Measurements from ENCODE around the gene RARB. TPM values are rescaled to one million over a fixed set of nuclear protein-coding genes. Genes with fewer than 3 reads are reported as not detected.

RARB gene
- polyA plus RNA-seq, 1 donor from 2014 or later: 13.2 TPM

- no peak overlapping the region for H3K4me3 ChIP-seq (ENCODE audit: low read length)
- no peak overlapping the region for H2AFZ ChIP-seq (ENCODE audit: low read depth, low read length)
- no peak overlapping the region for H3K27ac ChIP-seq (ENCODE audit: low read length)
- no peaks in the 10 kb centered on the region for H3K79me2 ChIP-seq (replicated peaks; ENCODE audit: insufficient read depth, low read length)
- no peaks in the 10 kb centered on the region for H3K36me3 ChIP-seq (ENCODE audit: insufficient read depth, low read length)
- no peaks in the 10 kb centered on the region for H3F3A ChIP-seq (ENCODE audit: insufficient read depth, low read length, poor library complexity, severe bottlenecking)
- H3K9me2 ChIP-seq (ENCODE audit: insufficient read depth, low read length): no peaks in the 10 kb centered on the region
- TF ChIP-seq RAD21 (conservative IDR thresholded peaks at IDR 0.05): no peak
- TF ChIP-seq POLR2AphosphoS5 (IDR thresholded peaks at IDR 0.05): no peak
- no peak for TF ChIP-seq CTCF (IDR thresholded peaks at IDR 0.05; ENCODE audit: poor library complexity, severe bottlenecking)
- TF ChIP-seq REST (IDR thresholded peaks at IDR 0.05; ENCODE audit: borderline replicate concordance): no peak
- no peak for TF ChIP-seq SMC3 (conservative IDR thresholded peaks at IDR 0.05; ENCODE audit: poor library complexity)
- no peak for TF ChIP-seq MXI1 (conservative IDR thresholded peaks at IDR 0.05; ENCODE audit: poor library complexity, severe bottlenecking)
- no peak for TF ChIP-seq EZH2 (IDR thresholded peaks at IDR 0.05; ENCODE audit: borderline replicate concordance, insufficient read depth, low read length, poor library complexity, severe bottlenecking)
- no peak for TF ChIP-seq TAF1 (IDR thresholded peaks at IDR 0.05; ENCODE audit: low read depth)
- TF ChIP-seq EP300 (conservative IDR thresholded peaks at IDR 0.05; ENCODE audit: poor library complexity, severe bottlenecking): no peak
- no peak overlapping the region for H3K9ac ChIP-seq (ENCODE audit: low read length)
- H3K4me2 ChIP-seq (ENCODE audit: low read length): no peak overlapping the region
- no peaks in the 10 kb centered on the region for H3K9me3 ChIP-seq (ENCODE audit: low read length)
- H3K27me3 ChIP-seq (ENCODE audit: insufficient read depth, low read depth, low read length): no peaks in the 10 kb centered on the region
- no peaks in the 10 kb centered on the region for H4K20me1 ChIP-seq (ENCODE audit: insufficient read depth)
Measured at GRCh38 chr3:25585361-25586166, 157.5 kb downstream of the RARB start.

- H3K4me2 ChIP-seq (ENCODE audit: low read length): no peak overlapping the region
- no peaks in the 10 kb centered on the region for H3K27me3 ChIP-seq (ENCODE audit: insufficient read depth, low read depth, low read length)
- H3K9me2 ChIP-seq (ENCODE audit: insufficient read depth, low read length): no peaks in the 10 kb centered on the region
- no peak overlapping the region for H2AFZ ChIP-seq (ENCODE audit: low read depth, low read length)
- H3K36me3 ChIP-seq (ENCODE audit: insufficient read depth, low read length): no peaks in the 10 kb centered on the region
- H3K4me3 ChIP-seq (ENCODE audit: low read length): no peak overlapping the region
- TF ChIP-seq EP300 (conservative IDR thresholded peaks at IDR 0.05; ENCODE audit: poor library complexity, severe bottlenecking): no peak
- H3K9ac ChIP-seq (ENCODE audit: low read length): no peak overlapping the region
- no peak overlapping the region for H3K27ac ChIP-seq (ENCODE audit: low read length)
- no peaks in the 10 kb centered on the region for H3K79me2 ChIP-seq (replicated peaks; ENCODE audit: insufficient read depth, low read length)
- no peaks in the 10 kb centered on the region for H3F3A ChIP-seq (ENCODE audit: insufficient read depth, low read length, poor library complexity, severe bottlenecking)
- H3K9me3 ChIP-seq (ENCODE audit: low read length): no peaks in the 10 kb centered on the region
- no peaks in the 10 kb centered on the region for H4K20me1 ChIP-seq (ENCODE audit: insufficient read depth)
Measured at GRCh38 chr3:25586167-25586505, 158.1 kb downstream of the RARB start.

All from neural cell (in vitro differentiated cells).